Epithelial cell of esophagus (primary cell): ENCODE results near the gene GALNT3.

ENCODE experiments used
- DNase-seq: peaks from one replicate; pipeline ENCODE4 v3.0.0; 2010; ENCODE audit warnings: low read depth
- H3K4me3 ChIP-seq: 2 replicates; pipeline ENCODE4 v1.5.1; 2011; ENCODE audit warnings: mild to moderate bottlenecking, low read length, control low read depth
- TF ChIP-seq, protein P1 (sequence below): IDR thresholded peaks from 2 replicates; pipeline ENCODE4 v1.5.1; 2011; ENCODE audit warnings: low read depth, mild to moderate bottlenecking, low read length, control low read depth, inconsistent platforms; ENCODE audit not compliant: insufficient read depth; ENCODE audit errors: missing control alignments

The GALNT3 gene

DNA sequence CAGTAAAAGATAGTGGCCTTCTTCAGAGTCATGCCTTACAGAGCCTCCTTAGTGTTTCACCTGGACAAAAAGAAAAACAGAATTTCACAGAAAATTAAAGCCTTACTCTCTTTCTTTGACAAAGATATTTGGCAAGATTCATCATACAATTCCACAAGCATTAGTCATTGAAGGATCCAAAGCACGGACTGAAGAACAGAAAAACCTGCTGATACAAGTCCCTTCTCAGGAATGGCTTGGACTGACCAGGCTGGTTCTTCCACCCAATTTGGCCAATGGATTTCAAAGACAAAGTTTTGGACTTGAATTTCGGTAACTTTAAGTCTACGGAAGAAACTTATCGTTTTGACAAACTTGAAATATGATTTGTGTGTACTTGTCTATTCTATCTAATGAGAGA, 39.1 kb upstream of the GALNT3 start:
- peak; percentile 95 for DNase-seq
- H3K4me3 ChIP-seq, result no peak overlapping the region

DNA sequence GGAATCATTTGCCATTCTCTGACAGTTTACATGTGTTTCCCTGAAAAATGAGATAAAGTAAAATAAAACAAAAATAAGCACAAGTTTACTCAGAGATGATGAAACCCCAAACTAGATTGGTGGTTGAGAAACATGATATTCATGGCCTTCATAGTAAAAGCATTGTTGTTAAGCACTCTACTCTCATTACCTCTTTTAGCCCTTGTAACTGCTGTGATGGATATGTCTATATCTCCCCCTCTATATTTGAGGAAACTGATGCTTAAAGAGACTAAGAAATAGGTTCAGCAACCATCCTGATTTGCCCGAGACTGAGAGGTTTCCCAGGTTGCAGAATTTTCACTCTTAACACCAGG, 33.9 kb upstream of the GALNT3 start:
- TF ChIP-seq, protein P1, sequence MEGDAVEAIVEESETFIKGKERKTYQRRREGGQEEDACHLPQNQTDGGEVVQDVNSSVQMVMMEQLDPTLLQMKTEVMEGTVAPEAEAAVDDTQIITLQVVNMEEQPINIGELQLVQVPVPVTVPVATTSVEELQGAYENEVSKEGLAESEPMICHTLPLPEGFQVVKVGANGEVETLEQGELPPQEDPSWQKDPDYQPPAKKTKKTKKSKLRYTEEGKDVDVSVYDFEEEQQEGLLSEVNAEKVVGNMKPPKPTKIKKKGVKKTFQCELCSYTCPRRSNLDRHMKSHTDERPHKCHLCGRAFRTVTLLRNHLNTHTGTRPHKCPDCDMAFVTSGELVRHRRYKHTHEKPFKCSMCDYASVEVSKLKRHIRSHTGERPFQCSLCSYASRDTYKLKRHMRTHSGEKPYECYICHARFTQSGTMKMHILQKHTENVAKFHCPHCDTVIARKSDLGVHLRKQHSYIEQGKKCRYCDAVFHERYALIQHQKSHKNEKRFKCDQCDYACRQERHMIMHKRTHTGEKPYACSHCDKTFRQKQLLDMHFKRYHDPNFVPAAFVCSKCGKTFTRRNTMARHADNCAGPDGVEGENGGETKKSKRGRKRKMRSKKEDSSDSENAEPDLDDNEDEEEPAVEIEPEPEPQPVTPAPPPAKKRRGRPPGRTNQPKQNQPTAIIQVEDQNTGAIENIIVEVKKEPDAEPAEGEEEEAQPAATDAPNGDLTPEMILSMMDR, result no peak
- H3K4me3 ChIP-seq, result no peak overlapping the region
- DNase-seq, result no peak

More for the DNA sequence above, 39.1 kb upstream of the GALNT3 start:
- TF ChIP-seq, protein P1, result no peak

DNA sequence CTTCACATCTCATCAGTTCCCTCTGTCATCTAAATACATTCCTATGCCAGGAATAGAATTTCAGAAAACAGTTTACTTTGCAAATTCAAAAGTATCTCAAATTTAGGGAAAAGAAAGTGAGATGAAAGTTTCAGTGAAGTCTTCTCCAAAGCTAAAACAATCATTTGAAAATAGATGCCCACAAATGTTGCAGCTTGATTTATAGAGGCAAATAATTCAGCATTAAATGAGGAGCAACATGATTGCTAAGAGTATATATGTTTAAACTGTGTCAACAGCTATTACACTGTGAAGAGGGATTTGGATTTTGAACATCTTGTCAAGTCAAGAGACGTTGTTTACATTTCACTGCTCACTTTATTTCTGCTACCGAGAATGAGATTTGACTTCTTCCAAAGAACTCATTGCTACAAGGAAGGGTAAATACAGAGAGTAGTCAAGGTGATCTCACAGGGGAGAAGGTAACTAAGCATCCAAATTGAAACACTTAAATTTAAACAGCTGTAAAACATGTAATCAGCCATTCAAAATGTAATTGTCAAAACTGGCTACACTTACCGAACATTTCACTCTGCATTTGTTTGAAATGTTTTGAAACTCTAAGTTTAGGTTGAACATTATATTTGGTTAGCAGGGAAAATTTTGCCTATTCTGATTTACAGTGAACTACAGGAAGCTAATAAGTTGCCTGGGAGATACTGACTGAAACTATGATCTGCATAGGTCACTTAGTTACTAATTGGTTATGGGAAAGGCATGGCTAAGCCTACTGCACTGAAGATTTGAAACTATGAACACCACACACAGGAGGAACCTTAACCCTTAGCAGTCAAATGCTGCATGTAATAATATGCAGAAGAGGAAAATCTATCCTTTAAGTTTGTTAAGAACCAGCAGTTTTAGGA, 33.2 kb upstream of the GALNT3 start:
- TF ChIP-seq, protein P1, result no peak
- DNase-seq, result no peak
- H3K4me3 ChIP-seq, result no peak overlapping the region

DNA sequence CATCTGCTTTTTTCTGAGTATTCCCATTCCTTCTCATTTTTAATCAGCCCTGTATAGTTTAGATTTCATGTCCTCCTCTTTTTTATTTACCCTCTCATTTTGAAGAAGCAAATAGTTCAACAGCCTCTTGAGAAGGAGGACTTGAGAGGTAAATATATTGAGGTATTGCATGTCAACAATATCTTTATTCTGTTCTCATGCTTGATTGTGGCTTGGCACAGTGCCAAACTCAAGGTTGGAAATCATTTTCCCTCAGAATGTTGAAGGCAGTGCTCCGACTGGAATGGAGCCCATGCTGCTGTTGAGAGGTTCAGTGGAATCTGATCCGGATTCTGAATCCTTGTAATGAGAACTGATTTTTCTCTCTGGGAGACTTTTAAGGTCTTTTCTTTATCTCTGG, 31.0 kb upstream of the GALNT3 start:
- peak; percentile 10 for DNase-seq
- no peak overlapping the region for H3K4me3 ChIP-seq
- TF ChIP-seq, protein P1, result no peak

DNA sequence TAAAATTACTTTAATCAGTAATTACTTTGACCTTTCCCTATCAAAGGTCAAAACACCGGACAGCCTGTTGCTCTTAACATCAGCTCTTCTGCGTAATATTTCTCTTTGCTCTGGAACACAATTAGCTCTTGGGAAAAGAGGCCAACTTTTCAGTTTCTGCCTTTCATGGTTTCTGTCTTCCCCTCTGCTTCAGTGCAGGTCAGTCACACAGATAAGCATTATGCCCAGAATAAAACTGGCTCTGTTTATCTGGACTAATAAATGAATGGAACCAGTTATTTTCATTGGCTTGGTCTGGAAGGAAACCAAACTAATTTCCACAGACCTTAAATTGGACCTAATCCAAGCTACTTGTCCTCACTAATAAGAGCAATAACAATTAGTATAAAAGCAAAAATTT, 26.2 kb upstream of the GALNT3 start:
- no peak overlapping the region for H3K4me3 ChIP-seq
- DNase-seq, result no peak
- TF ChIP-seq, protein P1, result no peak

DNA sequence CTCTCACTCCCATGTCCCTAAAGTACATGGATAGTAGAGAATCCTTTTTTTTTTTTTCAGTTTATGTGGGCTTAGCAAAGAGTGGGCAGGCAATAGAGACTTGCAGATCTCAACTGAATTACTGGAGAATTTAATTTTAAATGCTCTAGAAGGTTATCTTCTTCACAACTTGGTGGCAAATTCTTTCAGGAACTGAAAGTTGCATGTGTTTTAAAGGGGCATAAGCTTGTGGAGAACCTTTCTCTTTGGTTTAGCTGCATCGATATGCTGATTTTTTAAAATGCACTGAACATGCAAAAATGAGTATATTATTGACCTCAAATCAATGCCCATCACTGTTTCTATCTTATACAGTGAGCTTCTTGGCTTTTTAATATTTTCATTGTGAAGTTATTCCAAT, 24.9 kb upstream of the GALNT3 start:
- DNase-seq, result no peak
- H3K4me3 ChIP-seq, result no peak overlapping the region
- TF ChIP-seq, protein P1, result no peak
